ENCODE results near the gene SPATA25.
A peak's percentile ranks its signal among the peaks of the same experiment; 100 is the strongest.

GRCh38 chr20:45933266-45934045 lies 46.0 kb upstream of the SPATA25 start:
- TF ChIP-seq CTCF (IDR thresholded peaks at IDR 0.05; ENCODE audit: low read depth, low read length): peak; percentile 53
- no peak for TF ChIP-seq EZH2phosphoT487 (IDR thresholded peaks at IDR 0.05; ENCODE audit: low read depth)

Measured in OCI-LY3 (cell line).